Measurements from ENCODE around the gene CSN3.

Gene CSN3

GRCh38 chr4:70299643-70300042 lies 57.2 kb downstream of the CSN3 start:
- no CpG with 5 or more reads among the region's 2 CpGs for WGBS (ENCODE audit: extremely low coverage, insufficient coverage, insufficient read length)
- no peak overlapping the region for H4K91ac ChIP-seq (ENCODE audit: low read depth, low read length)
- H2BK12ac ChIP-seq (ENCODE audit: low read length): no peak overlapping the region

GRCh38 chr4:70300215-70300614 lies 57.8 kb downstream of the CSN3 start:
- no peaks in the 10 kb centered on the region for H3K36me3 ChIP-seq (ENCODE audit: control insufficient read depth in 1 of 2, insufficient read depth in 2 of 2, low read length in 2 of 2)

More at GRCh38 chr4:70299643-70300042, 57.2 kb downstream of the CSN3 start:
- Histone ChIP-seq H3K18ac (ENCODE audit: low read length) (no peak overlapping the region), H2BK5ac (ENCODE audit: low read depth, low read length, poor library complexity) (no peak overlapping the region), H3K79me2 (ENCODE audit: control insufficient read depth, insufficient read depth, low read length, poor library complexity) (no peaks in the 10 kb centered on the region), H3K27me3 (ENCODE audit: insufficient read depth, low read length) (no peaks in the 10 kb centered on the region), H2AK5ac (ENCODE audit: low read length) (no peak overlapping the region), H3K9ac (ENCODE audit: low read length) (no peak overlapping the region), H3K9me3 (ENCODE audit: insufficient read depth, low read depth, low read length) (peaks cover 7% of the 10 kb centered on the region), H3K4me3 (ENCODE audit: low read depth, low read length) (no peak overlapping the region), H4K12ac (ENCODE audit: low read depth, low read length) (no peak overlapping the region), H3K23ac (ENCODE audit: low read length) (no peak overlapping the region), H2BK120ac (ENCODE audit: insufficient read depth, low read length, poor library complexity) (no peak overlapping the region), H3K4me2 (ENCODE audit: low read length) (no peak overlapping the region), H3K79me1 (ENCODE audit: low read length) (no peaks in the 10 kb centered on the region), H2AFZ (ENCODE audit: insufficient read depth, low read length, poor library complexity) (no peak overlapping the region), H3K4me1 (ENCODE audit: control insufficient read depth in 1 of 2, insufficient read depth in 2 of 2, low read length in 2 of 2) (no peaks in the 10 kb centered on the region), H4K8ac (ENCODE audit: low read depth, low read length) (no peak overlapping the region), H3K36me3 (ENCODE audit: control insufficient read depth in 1 of 2, insufficient read depth in 2 of 2, low read length in 2 of 2) (no peaks in the 10 kb centered on the region), H3K4ac (ENCODE audit: low read depth, low read length) (no peak overlapping the region), H3K14ac (ENCODE audit: low read length) (no peak overlapping the region), H3K27ac (ENCODE audit: low read depth, low read length) (no peak overlapping the region)
- DNase-seq: no peak

More at GRCh38 chr4:70300215-70300614, 57.8 kb downstream of the CSN3 start:
- Histone ChIP-seq H3K9me3 (ENCODE audit: insufficient read depth, low read depth, low read length) (peaks cover 7% of the 10 kb centered on the region), H2AK5ac (ENCODE audit: low read length) (no peak overlapping the region), H2BK12ac (ENCODE audit: low read length) (no peak overlapping the region), H2BK5ac (ENCODE audit: low read depth, low read length, poor library complexity) (no peak overlapping the region), H3K18ac (ENCODE audit: low read length) (no peak overlapping the region), H3K79me1 (ENCODE audit: low read length) (no peaks in the 10 kb centered on the region), H3K4ac (ENCODE audit: low read depth, low read length) (no peak overlapping the region), H3K23ac (ENCODE audit: low read length) (no peak overlapping the region), H4K8ac (ENCODE audit: low read depth, low read length) (no peak overlapping the region), H4K91ac (ENCODE audit: low read depth, low read length) (no peak overlapping the region), H2BK120ac (ENCODE audit: insufficient read depth, low read length, poor library complexity) (no peak overlapping the region), H4K12ac (ENCODE audit: low read depth, low read length) (no peak overlapping the region), H3K4me3 (ENCODE audit: low read depth, low read length) (no peak overlapping the region), H3K27me3 (ENCODE audit: insufficient read depth, low read length) (no peaks in the 10 kb centered on the region), H3K14ac (ENCODE audit: low read length) (no peak overlapping the region), H3K4me2 (ENCODE audit: low read length) (no peak overlapping the region), H3K9ac (ENCODE audit: low read length) (no peak overlapping the region), H3K27ac (ENCODE audit: low read depth, low read length) (no peak overlapping the region), H3K79me2 (ENCODE audit: control insufficient read depth, insufficient read depth, low read length, poor library complexity) (no peaks in the 10 kb centered on the region), H2AFZ (ENCODE audit: insufficient read depth, low read length, poor library complexity) (no peak overlapping the region), H3K4me1 (ENCODE audit: control insufficient read depth in 1 of 2, insufficient read depth in 2 of 2, low read length in 2 of 2) (no peaks in the 10 kb centered on the region)
- WGBS (ENCODE audit: extremely low coverage, insufficient coverage, insufficient read length): no CpG with 5 or more reads among the region's 4 CpGs
- DNase-seq: no peak

Data from trophoblast cell (in vitro differentiated cells and primary cell).